ENCODE results near the gene ATP2C1. TPM values are rescaled to one million over a fixed set of nuclear protein-coding genes. Genes with fewer than 3 reads are reported as not detected.

The ATP2C1 gene
- total RNA-seq, 1 experiment from 2014 or later = 34.0 TPM

DNA sequence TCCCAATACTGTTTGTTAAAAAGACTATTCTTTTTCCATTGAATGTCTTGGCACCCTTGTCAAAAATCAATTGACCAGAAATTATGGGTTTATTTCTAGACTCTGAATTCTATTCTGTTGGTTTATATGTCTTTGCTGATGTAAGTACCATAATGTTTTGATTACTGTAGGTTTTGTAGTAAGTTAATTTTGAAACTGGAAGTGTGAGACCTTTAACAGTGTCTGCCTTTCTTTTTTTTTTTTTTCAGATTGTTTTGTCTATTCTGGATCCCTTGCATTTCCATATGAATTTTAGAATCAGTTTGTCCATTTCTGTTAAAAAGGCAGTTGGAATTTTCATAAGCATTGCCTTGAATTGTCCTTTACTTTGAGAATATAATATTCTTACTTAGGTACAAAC, 13.6 kb downstream of the ATP2C1 start:
- intact Hi-C loops (cut with micrococcal nuclease) = loop anchor here (5.0 kb wide), 1 partner anchor 35 kb away; no protein-coding TSS in a partner anchor

DNA sequence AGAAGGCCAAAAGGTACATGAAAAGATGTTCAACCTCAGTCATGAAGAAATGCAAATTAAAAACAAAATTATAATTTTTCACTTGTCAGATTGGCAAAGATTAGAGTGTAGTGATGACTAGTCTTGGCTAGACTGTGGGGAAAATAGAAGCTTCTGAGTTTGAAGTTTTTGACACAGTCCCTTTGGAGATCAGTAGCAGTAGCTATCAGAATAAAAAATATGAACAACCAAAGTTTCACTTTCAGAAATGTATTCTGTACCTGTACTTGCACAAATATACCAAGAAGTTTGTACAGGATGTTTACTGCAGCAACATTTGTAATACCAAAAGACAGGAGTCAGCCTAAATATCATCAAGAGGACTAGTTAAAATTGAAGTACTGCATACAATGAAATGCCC, 14.1 kb downstream of the ATP2C1 start:
- CTCF ChIA-PET = no interaction called here
- H3K79me2 ChIP-seq (ENCODE audit: low read length) = peaks cover 67% of the 10 kb centered on the region
- POLR2A ChIA-PET (ENCODE audit: unreplicated experiment) = no interaction called here

More for the DNA sequence above, 13.6 kb downstream of the ATP2C1 start:
- DNase-seq = no peak
- POLR2A ChIA-PET (ENCODE audit: unreplicated experiment) = no interaction called here
- no peaks in the 10 kb centered on the region for H3K9me2 ChIP-seq (replicated peaks; ENCODE audit: low read length)
- H2AFZ ChIP-seq (ENCODE audit: low read length) = no peak overlapping the region
- CTCF ChIA-PET = no interaction called here
- peaks cover 28% of the 10 kb centered on the region for H3K4me1 ChIP-seq (ENCODE audit: insufficient read depth, low read length)
- H3K79me2 ChIP-seq (ENCODE audit: low read length) = peaks cover 72% of the 10 kb centered on the region
- H3K9ac ChIP-seq (ENCODE audit: low read length) = peak overlapping the region; percentile 29; the same call in 1 of the 2 replicates
- H3F3A ChIP-seq (ENCODE audit: low read length, unreplicated experiment) = no peaks in the 10 kb centered on the region
- H3K4me2 ChIP-seq (ENCODE audit: low read length) = no peak overlapping the region
- H3K27ac ChIP-seq (ENCODE audit: low read length) = peak overlapping the region; percentile 92
- no peaks in the 10 kb centered on the region for H3K27me3 ChIP-seq (ENCODE audit: low read length)
- H3K4me3 ChIP-seq (ENCODE audit: low read length) = no peak overlapping the region
- no peaks in the 10 kb centered on the region for H3K9me3 ChIP-seq (ENCODE audit: low read length)
- no TSS peak for BruUV-seq (replicated peaks)
- TF ChIP-seq EZH2 (IDR thresholded peaks at IDR 0.05; ENCODE audit: low read length, unreplicated experiment) (no peak), EZH2phosphoT487 (IDR thresholded peaks at IDR 0.05; ENCODE audit: borderline replicate concordance, low read length) (no peak)
- TF ChIP-seq, protein P1, sequence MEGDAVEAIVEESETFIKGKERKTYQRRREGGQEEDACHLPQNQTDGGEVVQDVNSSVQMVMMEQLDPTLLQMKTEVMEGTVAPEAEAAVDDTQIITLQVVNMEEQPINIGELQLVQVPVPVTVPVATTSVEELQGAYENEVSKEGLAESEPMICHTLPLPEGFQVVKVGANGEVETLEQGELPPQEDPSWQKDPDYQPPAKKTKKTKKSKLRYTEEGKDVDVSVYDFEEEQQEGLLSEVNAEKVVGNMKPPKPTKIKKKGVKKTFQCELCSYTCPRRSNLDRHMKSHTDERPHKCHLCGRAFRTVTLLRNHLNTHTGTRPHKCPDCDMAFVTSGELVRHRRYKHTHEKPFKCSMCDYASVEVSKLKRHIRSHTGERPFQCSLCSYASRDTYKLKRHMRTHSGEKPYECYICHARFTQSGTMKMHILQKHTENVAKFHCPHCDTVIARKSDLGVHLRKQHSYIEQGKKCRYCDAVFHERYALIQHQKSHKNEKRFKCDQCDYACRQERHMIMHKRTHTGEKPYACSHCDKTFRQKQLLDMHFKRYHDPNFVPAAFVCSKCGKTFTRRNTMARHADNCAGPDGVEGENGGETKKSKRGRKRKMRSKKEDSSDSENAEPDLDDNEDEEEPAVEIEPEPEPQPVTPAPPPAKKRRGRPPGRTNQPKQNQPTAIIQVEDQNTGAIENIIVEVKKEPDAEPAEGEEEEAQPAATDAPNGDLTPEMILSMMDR (conservative IDR thresholded peaks at IDR 0.05; ENCODE audit: low read depth, low read length) = no peak
- H4K20me1 ChIP-seq (ENCODE audit: low read length) = peaks cover 4% of the 10 kb centered on the region; the same call in 1 of the 2 replicates
- ATAC-seq = no peak
- no peaks in the 10 kb centered on the region for H3K36me3 ChIP-seq (ENCODE audit: low read depth, low read length)

More for the DNA sequence above, 14.1 kb downstream of the ATP2C1 start:
- H2AFZ ChIP-seq (ENCODE audit: low read length) = no peak overlapping the region
- H3K4me3 ChIP-seq (ENCODE audit: low read length) = no peak overlapping the region
- H3K27me3 ChIP-seq (ENCODE audit: low read length) = no peaks in the 10 kb centered on the region
- no peaks in the 10 kb centered on the region for H3K36me3 ChIP-seq (ENCODE audit: low read depth, low read length)
- no peak for DNase-seq
- H3K4me1 ChIP-seq (ENCODE audit: insufficient read depth, low read length) = peaks cover 28% of the 10 kb centered on the region
- no peak for ATAC-seq
- H3K9me2 ChIP-seq (replicated peaks; ENCODE audit: low read length) = no peaks in the 10 kb centered on the region
- no peaks in the 10 kb centered on the region; the same call in 1 of the 2 replicates for H4K20me1 ChIP-seq (ENCODE audit: low read length)
- H3F3A ChIP-seq (ENCODE audit: low read length, unreplicated experiment) = no peaks in the 10 kb centered on the region
- intact Hi-C loops (cut with micrococcal nuclease) = loop anchor here (5.0 kb wide), 1 partner anchor 34 kb away; no protein-coding TSS in a partner anchor
- H3K9me3 ChIP-seq (ENCODE audit: low read length) = no peaks in the 10 kb centered on the region
- BruUV-seq (replicated peaks) = no TSS peak
- no peak overlapping the region for H3K9ac ChIP-seq (ENCODE audit: low read length)
- H3K4me2 ChIP-seq (ENCODE audit: low read length) = no peak overlapping the region
- TF ChIP-seq, protein P1 (conservative IDR thresholded peaks at IDR 0.05; ENCODE audit: low read depth, low read length) = no peak
- TF ChIP-seq EZH2phosphoT487 (IDR thresholded peaks at IDR 0.05; ENCODE audit: borderline replicate concordance, low read length) (no peak), EZH2 (IDR thresholded peaks at IDR 0.05; ENCODE audit: low read length, unreplicated experiment) (no peak)
- H3K27ac ChIP-seq (ENCODE audit: low read length) = no peak overlapping the region

Measured in PC-3 (cell line).